HPDE6-E6E7 (cell line): ENCODE data around the gene SOX18.
"Not testable (repeated sequence)": the region's sequence is repeated elsewhere in the genome, so short reads cannot be mapped to it uniquely, and the experiment has no call there.

Source experiments
- DNase-seq: peaks from one replicate; pipeline ENCODE4 v3.0.0; 2011; ENCODE audit warnings: missing footprints; ENCODE audit errors: extremely low spot score

SOX18 gene

DNA sequence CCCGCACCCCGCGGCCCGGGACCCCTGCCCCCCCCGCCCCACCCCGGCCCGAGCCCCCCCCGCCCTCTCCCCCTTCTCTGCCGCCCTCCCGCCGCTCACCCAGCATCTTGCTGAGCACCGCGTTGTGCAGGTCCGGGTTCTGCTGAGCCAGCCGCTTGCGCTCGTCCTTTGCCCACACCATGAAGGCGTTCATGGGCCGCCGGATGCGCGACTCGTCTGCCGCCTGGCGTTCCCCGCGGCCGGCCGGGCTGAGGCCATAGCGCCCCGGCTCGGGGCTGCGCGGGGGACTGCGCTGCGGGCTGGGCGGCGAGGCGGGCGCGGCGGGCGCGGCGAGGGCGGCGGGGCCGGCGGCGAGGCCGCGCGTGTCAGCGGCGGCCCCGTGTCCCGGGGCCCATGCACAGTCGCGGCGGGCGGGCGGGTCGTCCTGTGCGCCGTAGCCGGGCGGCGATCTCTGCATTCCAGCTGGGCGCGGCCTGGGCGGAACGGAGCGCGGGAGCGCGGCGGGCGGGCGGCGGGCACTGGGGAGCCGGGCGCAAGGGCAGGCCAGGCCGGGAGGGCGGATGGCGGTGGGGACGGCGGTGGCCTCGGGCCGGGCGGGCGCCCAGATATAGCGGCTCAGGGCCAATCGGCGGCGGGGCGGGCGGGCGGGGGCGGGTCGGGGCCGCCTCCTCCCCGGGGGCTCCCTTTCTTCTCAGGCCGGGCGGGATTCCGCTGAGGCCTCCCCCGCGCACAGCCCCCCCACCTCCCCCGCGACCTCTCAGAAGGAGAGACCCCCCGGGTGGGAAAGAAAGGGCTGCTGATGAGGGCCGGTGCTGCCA is at the start of gene SOX18:
Gene SOX18, minus strand, starts transcription at position 580 of the 818 bp plus-strand sequence. Its CDS starts 123 bp downstream, at position 457.
- DNase-seq: no peak

DNA sequence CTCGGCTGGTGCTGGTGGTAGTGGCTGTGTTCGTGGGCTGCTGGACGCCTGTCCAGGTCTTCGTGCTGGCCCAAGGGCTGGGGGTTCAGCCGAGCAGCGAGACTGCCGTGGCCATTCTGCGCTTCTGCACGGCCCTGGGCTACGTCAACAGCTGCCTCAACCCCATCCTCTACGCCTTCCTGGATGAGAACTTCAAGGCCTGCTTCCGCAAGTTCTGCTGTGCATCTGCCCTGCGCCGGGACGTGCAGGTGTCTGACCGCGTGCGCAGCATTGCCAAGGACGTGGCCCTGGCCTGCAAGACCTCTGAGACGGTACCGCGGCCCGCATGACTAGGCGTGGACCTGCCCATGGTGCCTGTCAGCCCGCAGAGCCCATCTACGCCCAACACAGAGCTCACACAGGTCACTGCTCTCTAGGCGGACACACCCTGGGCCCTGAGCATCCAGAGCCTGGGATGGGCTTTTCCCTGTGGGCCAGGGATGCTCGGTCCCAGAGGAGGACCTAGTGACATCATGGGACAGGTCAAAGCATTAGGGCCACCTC is 49.1 kb upstream of the SOX18 start:
- DNase-seq: no peak

DNA sequence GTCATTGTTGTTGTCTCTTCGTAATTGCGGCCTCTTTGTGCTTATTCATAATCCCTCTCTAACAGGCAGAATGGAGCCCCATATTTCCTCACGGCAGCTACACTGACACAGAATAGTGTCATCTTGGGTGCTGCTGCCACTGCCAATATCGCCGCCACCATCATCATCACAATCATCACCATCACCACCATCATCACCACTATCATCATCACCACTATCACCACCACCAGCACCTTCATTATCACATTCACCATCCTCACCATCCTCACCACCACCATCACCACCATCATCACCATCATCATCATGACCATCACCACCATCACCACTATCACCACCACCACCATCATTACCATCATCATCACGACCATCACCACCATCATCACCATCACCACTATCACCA is 47.1 kb upstream of the SOX18 start:
- DNase-seq: no peak

DNA sequence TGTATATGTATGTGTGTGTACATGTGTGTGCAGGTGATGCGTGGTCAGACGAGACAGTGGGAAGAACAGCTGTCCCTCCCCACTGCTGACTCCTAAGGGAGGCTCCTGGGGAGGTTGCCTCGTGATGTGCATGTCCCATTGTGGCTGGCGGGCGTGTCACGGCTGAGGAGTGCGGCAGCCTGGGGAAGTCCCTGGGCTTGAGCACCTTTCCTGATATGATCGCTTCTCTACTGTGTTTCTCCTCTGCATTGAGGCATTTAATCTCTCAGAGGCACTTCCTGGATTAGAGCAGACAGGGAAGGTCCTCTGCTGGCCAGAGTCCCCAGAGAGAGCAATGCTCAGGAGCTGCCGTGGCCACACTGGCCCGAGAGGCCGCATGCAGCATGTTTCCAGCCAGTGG is 46.5 kb upstream of the SOX18 start:
- DNase-seq: no peak

DNA sequence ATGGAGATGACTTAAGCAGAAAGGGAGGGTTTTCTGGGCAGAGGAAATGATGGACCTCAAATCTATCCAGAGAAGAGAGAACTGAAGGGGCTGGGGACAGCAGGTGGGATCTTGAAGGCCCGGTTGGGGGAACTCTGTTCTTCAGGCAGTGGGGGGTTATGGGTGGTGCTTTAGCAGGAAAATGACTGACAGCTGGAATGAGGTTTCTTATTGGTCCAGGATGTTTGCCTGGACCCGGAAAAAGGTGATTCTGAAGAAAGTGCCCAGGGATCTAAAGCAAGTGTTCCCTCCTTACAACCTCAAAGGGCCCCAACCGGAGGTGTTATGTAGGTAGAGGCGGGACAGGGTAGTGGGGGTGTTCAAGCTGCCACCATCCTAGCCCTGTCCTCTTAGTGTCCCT is 46.0 kb upstream of the SOX18 start:
- DNase-seq: no peak

DNA sequence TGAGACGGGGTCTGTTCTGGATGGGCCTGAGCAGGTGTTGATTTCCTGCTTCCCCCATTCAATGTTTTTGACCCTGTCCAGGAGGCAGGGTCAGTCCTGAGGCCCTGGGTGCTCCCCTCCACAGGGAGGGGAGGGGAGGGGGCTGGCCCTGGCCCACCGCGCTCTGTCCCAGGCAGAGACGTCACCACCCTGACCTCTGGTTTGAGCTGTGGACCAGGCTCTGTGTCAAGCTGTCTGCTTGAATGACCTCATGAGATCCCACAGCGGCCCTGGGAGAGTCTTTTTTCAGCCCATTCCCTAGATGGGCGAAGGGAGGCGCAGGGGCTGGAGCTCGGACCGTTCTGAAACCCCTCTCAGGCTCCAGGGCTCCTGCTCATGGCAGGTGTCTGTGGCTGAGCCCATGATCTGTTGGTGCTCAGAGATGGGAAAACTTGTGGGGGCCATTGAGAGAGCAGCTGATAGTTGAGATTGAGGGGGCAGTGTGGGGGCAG is 43.6 kb upstream of the SOX18 start:
- DNase-seq: no peak

DNA sequence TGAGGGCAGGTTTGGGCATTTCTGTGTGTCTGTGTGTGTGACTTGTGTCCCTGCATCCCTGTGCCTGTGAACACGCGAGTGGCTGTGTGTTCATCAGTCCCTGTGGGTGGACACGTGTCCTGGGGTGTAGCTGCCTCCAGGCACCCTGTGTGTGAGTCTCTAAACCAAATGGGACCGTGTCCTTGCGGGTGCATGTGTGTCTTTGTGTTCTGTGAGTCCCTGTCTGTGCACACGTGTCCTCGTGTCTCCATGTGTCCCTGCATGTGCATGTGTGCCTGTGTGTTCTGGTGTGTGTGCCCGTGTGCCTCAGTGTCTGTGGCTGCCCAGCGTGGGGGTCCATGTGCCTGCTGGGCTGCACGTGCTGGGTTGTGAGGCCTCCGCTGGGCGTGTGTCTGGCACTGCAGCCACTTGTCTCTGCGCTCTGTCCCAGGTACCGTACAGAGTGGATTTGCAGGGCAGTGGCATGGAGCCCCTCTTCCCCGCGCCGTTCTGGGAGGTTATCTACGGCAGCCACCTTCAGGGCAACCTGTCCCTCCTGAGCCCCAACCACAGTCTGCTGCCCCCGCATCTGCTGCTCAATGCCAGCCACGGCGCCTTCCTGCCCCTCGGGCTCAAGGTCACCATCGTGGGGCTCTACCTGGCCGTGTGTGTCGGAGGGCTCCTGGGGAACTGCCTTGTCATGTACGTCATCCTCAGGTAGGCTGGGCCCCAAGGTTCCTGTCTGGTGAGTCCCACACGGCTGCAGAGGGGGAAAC is 43.0 kb upstream of the SOX18 start:
- DNase-seq: no peak

DNA sequence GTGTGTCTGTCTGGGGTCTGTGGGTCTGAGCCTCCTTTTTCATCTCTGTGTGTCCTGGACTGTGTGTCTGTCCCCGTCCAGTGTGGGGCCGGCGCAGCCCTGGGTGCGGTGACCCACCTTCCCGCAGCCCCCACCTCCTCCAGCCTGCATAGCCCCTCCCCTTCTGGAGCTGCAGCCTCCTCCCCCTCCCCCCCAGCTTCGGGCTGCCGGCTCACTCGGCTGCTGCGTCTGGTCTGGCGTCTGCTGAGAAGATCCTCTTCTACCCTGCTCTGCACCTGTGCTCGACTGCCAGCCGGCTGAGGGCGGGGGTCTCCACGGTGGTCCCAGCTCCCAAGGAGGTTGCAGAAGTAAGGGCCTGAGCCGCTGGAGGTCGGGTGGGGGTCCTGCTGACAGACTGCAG is 42.3 kb upstream of the SOX18 start:
- DNase-seq: no peak

DNA sequence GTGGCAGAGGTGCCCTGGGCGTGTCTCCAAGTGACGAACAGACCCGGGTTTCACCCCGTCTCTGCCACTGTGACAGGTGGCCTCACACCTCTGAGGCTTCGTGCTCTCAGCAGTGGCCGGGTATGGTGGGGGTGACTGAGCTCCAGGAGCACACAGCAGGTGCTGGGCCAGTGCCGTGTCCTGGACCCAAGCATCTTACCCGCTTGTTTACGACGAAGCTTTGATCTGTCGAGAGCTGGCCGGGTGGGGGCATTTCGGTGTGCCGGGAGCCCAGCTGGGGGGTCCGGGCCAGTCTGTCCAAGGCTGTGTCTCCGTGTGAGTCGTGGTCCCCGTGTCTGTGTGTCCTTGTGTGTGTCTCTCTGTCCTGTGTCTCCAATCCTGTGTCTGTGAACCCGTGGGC is 41.9 kb upstream of the SOX18 start:
- DNase-seq: no peak

DNA sequence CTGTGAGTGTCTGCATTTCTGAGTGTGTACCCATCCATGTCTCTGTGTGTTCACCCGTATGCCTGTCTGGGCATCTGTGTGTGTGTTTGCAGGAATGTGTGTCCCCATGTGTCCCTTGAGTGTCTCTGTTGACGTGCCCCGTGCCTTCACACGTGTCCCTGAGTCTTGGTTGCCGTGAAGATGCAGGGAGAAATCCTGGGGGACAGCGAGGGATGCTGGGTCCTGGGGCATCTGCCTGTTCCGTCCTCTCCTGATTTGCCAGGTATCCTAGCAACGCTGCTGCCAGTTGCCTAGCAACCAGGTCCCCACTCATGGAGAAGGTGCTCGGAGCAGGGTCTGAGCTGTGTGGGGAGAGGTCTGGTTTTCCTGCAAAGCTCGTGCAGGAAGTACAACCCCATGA is 40.7 kb upstream of the SOX18 start:
- no peak for DNase-seq

DNA sequence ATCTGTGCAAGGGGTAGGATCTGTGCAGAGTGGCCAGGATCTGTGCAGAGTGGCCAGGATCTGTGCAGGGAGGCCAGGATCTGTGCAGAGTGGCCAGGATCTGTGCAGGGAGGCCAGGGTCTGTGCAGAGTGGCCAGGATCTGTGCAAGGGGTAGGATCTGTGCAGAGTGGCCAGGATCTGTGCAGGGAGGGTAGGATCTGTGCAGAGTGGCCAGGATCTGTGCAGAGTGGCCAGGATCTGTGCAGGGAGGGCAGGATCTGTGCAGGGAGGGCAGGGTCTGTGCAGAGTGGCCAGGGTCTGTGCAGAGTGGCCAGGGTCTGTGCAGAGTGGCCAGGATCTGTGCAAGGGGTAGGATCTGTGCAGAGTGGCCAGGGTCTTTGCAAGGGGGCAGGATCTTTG is 39.1 kb upstream of the SOX18 start:
- DNase-seq: not testable (repeated sequence)

DNA sequence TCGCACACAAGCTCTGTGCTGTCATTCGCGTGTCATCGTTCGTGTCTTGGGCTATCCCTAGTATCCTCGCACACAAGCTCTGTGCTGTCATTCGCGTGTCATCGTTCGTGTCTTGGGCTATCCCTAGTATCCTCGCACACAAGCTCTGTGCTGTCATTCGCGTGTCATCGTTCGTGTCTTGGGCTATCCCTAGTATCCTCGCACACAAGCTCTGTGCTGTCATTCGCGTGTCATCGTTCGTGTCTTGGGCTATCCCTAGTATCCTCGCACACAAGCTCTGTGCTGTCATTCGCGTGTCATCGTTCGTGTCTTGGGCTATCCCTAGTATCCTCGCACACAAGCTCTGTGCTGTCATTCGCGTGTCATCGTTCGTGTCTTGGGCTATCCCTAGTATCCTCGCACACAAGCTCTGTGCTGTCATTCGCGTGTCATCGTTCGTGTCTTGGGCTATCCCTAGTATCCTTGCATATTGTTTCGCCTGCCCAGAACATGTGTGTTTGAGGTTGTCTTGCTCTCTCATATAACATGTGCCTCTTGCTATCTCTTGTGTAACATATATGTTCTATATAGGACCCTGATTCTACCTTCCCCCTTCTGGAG is 37.9 kb upstream of the SOX18 start:
- DNase-seq: not testable (repeated sequence)

DNA sequence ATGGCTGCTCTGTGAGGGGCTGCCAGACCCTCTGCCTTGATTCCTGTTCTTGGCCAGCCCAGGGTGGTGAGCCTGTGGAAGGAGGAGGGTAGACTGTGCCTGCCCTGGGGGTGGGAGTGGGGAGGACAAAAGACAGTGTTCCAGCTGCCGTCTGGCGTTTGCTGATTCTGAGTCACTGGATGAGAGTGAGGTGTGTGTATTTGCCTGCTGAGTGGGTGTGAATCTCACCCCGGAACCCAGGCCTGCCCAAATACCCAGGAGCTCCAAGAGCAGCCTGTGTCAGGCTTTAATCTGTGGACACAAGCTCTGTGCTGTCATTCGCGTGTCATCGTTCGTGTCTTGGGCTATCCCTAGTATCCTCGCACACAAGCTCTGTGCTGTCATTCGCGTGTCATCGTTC is 37.4 kb upstream of the SOX18 start:
- no peak for DNase-seq

DNA sequence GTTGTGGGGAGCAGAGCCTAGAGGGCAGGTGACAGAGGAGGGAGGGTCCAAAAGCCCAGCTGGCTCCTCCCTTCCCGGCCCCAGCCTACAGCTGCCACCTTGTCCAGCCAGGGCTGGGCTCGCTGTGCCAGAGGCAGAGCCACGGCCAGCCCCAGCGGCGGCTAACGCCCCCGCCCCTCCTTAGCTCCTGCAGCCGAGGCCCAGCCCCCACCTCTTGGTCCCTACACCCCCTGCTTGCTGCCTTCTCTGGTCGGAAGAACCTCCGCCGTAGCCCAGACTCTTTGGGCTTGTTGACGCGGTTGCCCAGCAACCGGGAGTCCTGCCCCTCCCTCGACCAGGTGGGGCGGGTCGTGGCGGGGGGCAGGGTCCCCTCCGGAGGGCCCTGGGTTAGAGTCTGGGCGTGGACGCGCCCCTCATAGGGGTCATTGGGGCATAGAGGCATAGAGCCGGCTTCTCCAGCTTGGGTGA is 35.3 kb upstream of the SOX18 start:
- DNase-seq: no peak

DNA sequence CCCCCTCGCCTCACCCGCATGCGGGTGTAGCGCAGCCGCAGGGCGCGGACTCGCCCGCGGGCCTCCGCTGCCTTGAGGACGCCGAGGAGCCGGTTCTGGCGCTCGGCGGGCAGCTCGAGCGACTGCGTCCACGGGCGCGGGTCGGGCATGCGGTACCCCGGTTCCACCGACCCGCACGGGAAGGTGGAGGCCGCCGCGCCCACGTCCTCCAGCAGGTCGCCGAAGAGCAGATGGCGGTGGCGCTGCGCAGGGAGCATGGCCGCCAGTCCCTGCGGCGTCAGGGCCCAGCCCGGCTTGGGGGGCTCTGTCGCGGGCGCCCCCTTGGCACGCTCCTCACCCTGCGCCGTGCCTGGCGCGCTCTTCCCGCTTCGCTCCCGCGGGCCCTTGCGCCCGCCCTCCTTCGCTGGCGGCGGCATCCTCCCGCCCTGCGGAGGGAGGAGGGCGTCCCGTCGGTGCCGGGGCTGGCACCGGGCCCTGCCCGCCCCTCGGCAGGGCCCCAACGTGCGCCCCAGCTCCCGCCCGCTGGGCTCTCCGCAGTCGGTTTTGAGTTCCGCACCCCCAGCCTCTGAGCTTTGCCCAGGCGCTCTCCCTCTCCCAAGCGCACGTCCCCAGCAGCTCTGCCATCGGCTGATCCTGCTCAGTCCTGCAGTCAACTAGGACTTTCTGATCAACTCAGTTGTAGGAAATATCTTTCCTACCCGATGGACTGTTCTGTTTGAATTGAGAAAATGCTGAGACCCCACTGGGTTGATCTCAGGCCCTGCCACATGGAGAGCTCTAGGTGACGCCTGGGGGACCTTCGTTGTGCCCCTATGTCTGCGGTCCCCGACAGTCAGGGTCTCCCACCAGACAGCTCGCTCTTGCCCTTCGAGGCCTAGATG is 34.6 kb upstream of the SOX18 start, which contains the start of gene LKAAEAR1:
Gene LKAAEAR1, minus strand, starts transcription at position 595 of the 881 bp plus-strand sequence. Its CDS starts 179 bp downstream, at position 416.
- DNase-seq: no peak

DNA sequence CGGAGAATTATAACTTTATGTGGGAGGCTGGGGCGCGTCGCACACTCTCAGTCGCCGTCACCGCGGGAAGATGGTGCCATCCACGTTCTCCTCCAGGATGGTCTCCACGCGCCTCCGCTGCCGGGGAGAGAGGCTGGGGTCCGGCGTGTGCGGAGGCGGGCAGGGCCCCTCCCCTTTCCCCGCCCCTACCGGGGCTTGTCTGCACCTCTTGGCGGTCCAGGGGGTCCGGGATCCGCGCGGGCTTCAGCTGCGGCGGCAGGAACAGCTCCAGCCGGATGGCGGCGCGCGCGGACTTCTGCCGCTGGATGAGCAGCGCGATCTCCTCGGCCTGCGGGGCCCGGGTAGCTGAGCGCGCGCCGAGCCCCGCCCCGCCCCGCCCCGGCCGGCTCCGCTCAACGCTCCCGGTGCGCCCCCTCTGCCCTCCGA is 34.0 kb upstream of the SOX18 start:
- peak; percentile 77 for DNase-seq

DNA sequence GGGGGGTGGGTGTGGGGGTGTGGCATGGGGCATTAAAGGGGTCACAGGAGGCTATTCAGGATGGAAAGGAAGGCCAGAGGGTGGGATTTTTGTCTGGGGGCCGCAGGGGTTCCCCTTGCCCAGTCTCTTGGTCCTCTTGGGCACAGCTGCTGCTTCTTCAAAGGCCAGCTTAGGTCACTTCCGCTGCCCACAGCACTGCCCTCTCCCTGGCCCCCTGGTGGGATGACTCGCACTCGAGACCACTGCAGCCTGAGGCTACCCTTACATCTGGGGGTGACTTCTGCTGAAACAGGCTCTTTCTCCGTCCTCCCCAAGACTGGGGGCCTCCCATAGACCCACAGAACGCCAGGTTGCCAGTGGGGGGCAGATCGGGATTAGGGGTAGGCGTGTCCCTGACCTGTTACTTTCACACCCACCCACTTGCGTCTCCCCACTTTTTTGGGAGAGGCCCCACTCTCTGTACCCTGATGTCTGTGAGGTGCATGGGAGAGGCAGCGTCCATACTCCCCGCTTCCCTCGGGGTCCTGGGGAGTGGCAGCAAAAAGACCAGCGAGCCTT is 33.5 kb upstream of the SOX18 start:
- DNase-seq: no peak

DNA sequence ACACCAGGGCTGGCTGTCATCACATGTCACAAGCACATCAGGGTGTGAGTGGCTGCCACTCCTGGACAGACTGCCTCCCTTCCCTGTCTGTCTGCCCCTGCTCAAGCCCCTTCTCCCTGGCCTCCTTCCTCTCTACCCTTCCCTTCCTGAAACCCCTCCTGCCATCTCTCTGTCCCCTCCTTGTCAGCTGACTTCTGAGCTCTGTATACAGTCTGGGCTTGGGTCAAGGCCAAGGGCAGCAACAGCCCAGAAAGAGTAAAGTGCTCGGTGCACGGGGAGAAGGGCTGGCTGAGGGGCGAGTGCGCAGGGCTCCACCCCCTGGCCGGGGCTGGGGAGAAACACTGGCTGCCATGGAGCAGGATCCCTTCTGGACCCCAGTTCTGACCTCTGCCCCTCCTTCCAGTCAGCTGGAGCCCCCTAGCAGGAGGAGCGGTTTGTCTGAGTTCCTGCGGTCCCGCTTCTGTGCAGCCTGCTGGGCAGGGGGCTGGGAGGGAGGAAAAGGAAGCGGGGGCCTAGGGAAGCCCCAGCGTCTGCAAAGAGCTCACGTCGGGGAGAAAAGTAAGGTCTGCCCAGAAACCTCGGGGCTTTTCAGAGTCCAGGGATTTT is 32.8 kb upstream of the SOX18 start:
- no peak for DNase-seq

DNA sequence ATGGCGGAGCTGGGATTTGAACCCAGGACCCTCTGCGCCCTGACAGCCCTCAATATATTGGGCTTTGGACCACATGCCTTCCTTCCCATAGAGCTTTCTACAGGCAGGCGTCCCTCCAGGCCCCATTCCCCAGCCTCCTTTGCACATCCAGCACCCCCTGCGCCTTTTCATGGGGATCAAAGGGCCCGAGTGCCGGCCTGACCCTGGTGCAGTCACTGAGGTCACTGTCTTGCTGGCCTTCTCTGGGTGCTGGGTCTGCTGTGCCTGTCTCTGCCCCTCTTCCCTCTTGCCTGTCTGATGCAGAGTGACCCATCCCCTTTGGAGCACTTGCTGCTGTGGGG is 32.2 kb upstream of the SOX18 start:
- DNase-seq: no peak
